HEK293 (cell line): ENCODE results near the gene SATL1.

Source experiments
- CTCF ChIA-PET: fragments of 350-600 bp; formaldehyde crosslinking; extraction: SDS; loops from one replicate; lab custom pipeline; 2021; ENCODE audit warnings: antibody characterized with exemption; lab: Yijun Ruan, JAX
- POLR2A ChIA-PET: fragments of 300-600 bp; formaldehyde crosslinking; extraction: SDS; loops from one replicate; lab custom pipeline; 2020; ENCODE audit warnings: antibody characterized with exemption, inconsistent platforms; lab: Yijun Ruan, JAX
- H3K27ac ChIP-seq: fragments of 200-500 bp; sonication (Bioruptor generic); 2 replicates; pipeline ENCODE4 v1.5.1; 2014; ENCODE audit warnings: low read depth, low read length, control low read depth, inconsistent platforms; ENCODE audit errors: extremely low read depth
- H3K36me3 ChIP-seq, 2 experiments: fragments of 200-500 bp in 1 of 2; sonication (Bioruptor generic) in 1 of 2; 1 replicate in 1 of 2; 2 replicates in 1 of 2; pipeline ENCODE4 v1.5.1; 2014 to 2017; ENCODE audit warnings: inconsistent platforms in 2 of 2, low read length in 2 of 2; ENCODE audit not compliant: control insufficient read depth in 2 of 2, insufficient read depth in 1 of 2
- H3K4me1 ChIP-seq: fragments of 200-500 bp; sonication (Bioruptor generic); 2 replicates; pipeline ENCODE4 v1.5.1; 2014; ENCODE audit warnings: mild to moderate bottlenecking, low read length, inconsistent platforms; ENCODE audit not compliant: control insufficient read depth, insufficient read depth
- H3K4me3 ChIP-seq: 2 replicates; pipeline ENCODE4 v1.5.1; 2011; ENCODE audit warnings: low read depth, mild to moderate bottlenecking, control low read depth, low read length, moderate library complexity
- H3K9me3 ChIP-seq: fragments of 200-500 bp; sonication (Bioruptor generic); 2 replicates; pipeline ENCODE4 v1.5.1; 2014; ENCODE audit warnings: low read depth, low read length, inconsistent platforms; ENCODE audit not compliant: control insufficient read depth, insufficient read depth
- KLF10 ChIP-seq: fragments of 450-650 bp; IDR thresholded peaks from 2 replicates; pipeline ENCODE4 v1.5.1; 2018; ENCODE audit warnings: missing biosample characterization, mild to moderate bottlenecking, missing genetic modification characterization
- PBX3 ChIP-seq: sonication (generic); formaldehyde crosslinking; IDR thresholded peaks from 2 replicates; pipeline ENCODE4 v1.8.1; 2022; ENCODE audit warnings: mild to moderate bottlenecking, moderate library complexity, missing genetic modification reagents
- PRDM6 ChIP-seq: fragments of 450-650 bp; formaldehyde crosslinking; IDR thresholded peaks from 2 replicates; pipeline ENCODE4 v1.5.1; 2017; ENCODE audit warnings: missing biosample characterization, missing genetic modification characterization
- SP3 ChIP-seq: fragments of 450-650 bp; formaldehyde crosslinking; IDR thresholded peaks from 2 replicates; pipeline ENCODE4 v1.5.1; 2016; ENCODE audit warnings: missing biosample characterization, missing genetic modification characterization
- TRIM28 ChIP-seq: IDR thresholded peaks from 2 replicates; pipeline ENCODE4 v1.6.1; 2011; ENCODE audit warnings: low read length, control low read depth, borderline replicate concordance
- YY2 ChIP-seq: fragments of 450-650 bp; formaldehyde crosslinking; IDR thresholded peaks from 2 replicates; pipeline ENCODE4 v1.5.1; 2016; ENCODE audit warnings: missing biosample characterization, missing genetic modification characterization
- ZBTB10 ChIP-seq: fragments of 450-650 bp; formaldehyde crosslinking; IDR thresholded peaks from 2 replicates; pipeline ENCODE4 v1.5.1; 2016; ENCODE audit warnings: missing biosample characterization, missing genetic modification characterization
- ZFP37 ChIP-seq: fragments of 450-650 bp; formaldehyde crosslinking; IDR thresholded peaks from 2 replicates; pipeline ENCODE4 v1.5.1; 2016; ENCODE audit warnings: missing biosample characterization, missing genetic modification characterization
- ZIC2 ChIP-seq: fragments of 450-650 bp; formaldehyde crosslinking; IDR thresholded peaks from 2 replicates; pipeline ENCODE4 v1.5.1; 2016; ENCODE audit warnings: missing biosample characterization, missing genetic modification characterization
- ZNF132 ChIP-seq: fragments of 450-650 bp; formaldehyde crosslinking; IDR thresholded peaks from 2 replicates; pipeline ENCODE4 v1.5.1; 2017; ENCODE audit warnings: missing biosample characterization, missing genetic modification characterization, borderline replicate concordance
- ZNF292 ChIP-seq: fragments of 450-650 bp; formaldehyde crosslinking; IDR thresholded peaks from 2 replicates; pipeline ENCODE4 v1.5.1; 2016; ENCODE audit warnings: low read depth, missing biosample characterization, missing genetic modification characterization, borderline replicate concordance
- ZNF350 ChIP-seq: fragments of 450-650 bp; formaldehyde crosslinking; IDR thresholded peaks from 2 replicates; pipeline ENCODE4 v1.5.0; 2017; ENCODE audit warnings: missing biosample characterization, mild to moderate bottlenecking, missing genetic modification characterization
- ZNF362 ChIP-seq: fragments of 450-650 bp; formaldehyde crosslinking; IDR thresholded peaks from 2 replicates; pipeline ENCODE4 v1.5.1; 2016; ENCODE audit warnings: missing biosample characterization, missing genetic modification characterization
- ZNF366 ChIP-seq: fragments of 450-650 bp; formaldehyde crosslinking; conservative IDR thresholded peaks from 2 replicates; pipeline ENCODE4 v1.5.1; 2016; ENCODE audit warnings: missing biosample characterization, missing genetic modification characterization
- ZNF426 ChIP-seq: fragments of 450-650 bp; formaldehyde crosslinking; IDR thresholded peaks from 2 replicates; pipeline ENCODE4 v1.5.1; 2017; ENCODE audit warnings: missing biosample characterization, missing genetic modification characterization, mild to moderate bottlenecking, inconsistent platforms, moderate library complexity
- ZNF433 ChIP-seq: fragments of 450-650 bp; formaldehyde crosslinking; IDR thresholded peaks from 2 replicates; pipeline ENCODE4 v1.5.1; 2016; ENCODE audit warnings: missing biosample characterization, missing genetic modification characterization, low read depth
- ZNF544 ChIP-seq: fragments of 450-650 bp; formaldehyde crosslinking; IDR thresholded peaks from 2 replicates; pipeline ENCODE4 v1.5.0; 2017; ENCODE audit warnings: missing biosample characterization, missing genetic modification characterization
- ZNF585B ChIP-seq: fragments of 450-650 bp; formaldehyde crosslinking; IDR thresholded peaks from 2 replicates; pipeline ENCODE4 v1.5.1; 2016; ENCODE audit warnings: missing biosample characterization, missing genetic modification characterization
- ZNF600 ChIP-seq: fragments of 450-650 bp; formaldehyde crosslinking; IDR thresholded peaks from 2 replicates; pipeline ENCODE4 v1.5.1; 2016; ENCODE audit warnings: missing biosample characterization, missing genetic modification characterization
- ZNF610 ChIP-seq: fragments of 450-650 bp; formaldehyde crosslinking; IDR thresholded peaks from 2 replicates; pipeline ENCODE4 v1.5.1; 2016; ENCODE audit warnings: missing biosample characterization, missing genetic modification characterization, borderline replicate concordance
- ZNF658 ChIP-seq: fragments of 450-650 bp; formaldehyde crosslinking; IDR thresholded peaks from 2 replicates; pipeline ENCODE4; 2016; ENCODE audit warnings: missing biosample characterization, missing genetic modification characterization
- ZNF677 ChIP-seq: fragments of 450-650 bp; IDR thresholded peaks from 2 replicates; pipeline ENCODE4 v1.5.0; 2018; ENCODE audit warnings: missing biosample characterization, mild to moderate bottlenecking, missing genetic modification characterization, moderate library complexity
- ZNF76 ChIP-seq: fragments of 450-650 bp; formaldehyde crosslinking; IDR thresholded peaks from 2 replicates; pipeline ENCODE4; 2016; ENCODE audit warnings: low read depth, missing biosample characterization, missing genetic modification characterization, borderline replicate concordance
- ZNF791 ChIP-seq: fragments of 450-650 bp; formaldehyde crosslinking; IDR thresholded peaks from 2 replicates; pipeline ENCODE4 v1.5.1; 2016; ENCODE audit warnings: missing biosample characterization, missing genetic modification characterization
- ZNF830 ChIP-seq: fragments of 450-650 bp; IDR thresholded peaks from 2 replicates; pipeline ENCODE4 v1.5.0; 2018; ENCODE audit warnings: missing biosample characterization, missing genetic modification characterization, low read depth, mild to moderate bottlenecking, moderate library complexity
- ZSCAN23 ChIP-seq: fragments of 450-650 bp; formaldehyde crosslinking; IDR thresholded peaks from 2 replicates; pipeline ENCODE4 v1.5.1; 2016; ENCODE audit warnings: missing biosample characterization, missing genetic modification characterization

The SATL1 gene

GRCh38 chrX:85115252-85115651, 128.3 kb downstream of the SATL1 start (continued):
- TF ChIP-seq PBX3 (CRISPR knock-in tag) (no peak), TRIM28 (no peak), ZNF426 (tag by site-specific recombination) (no peak), ZIC2 (tag by site-specific recombination) (no peak)
- TF ChIP-seq, all 188 proteins: peak for 0

GRCh38 chrX:85114776-85115175, 128.8 kb downstream of the SATL1 start:
- H3K36me3 ChIP-seq, result no peaks in the 10 kb centered on the region
- POLR2A ChIA-PET, result no interaction called here
- no peak overlapping the region for H3K4me3 ChIP-seq
- H3K9me3 ChIP-seq, result no peaks in the 10 kb centered on the region
- no peak overlapping the region for H3K27ac ChIP-seq
- CTCF ChIA-PET, result interaction anchor here (0.6 to 0.8 kb wide), 2 partner anchors 14 to 184 kb away, joined by 4 to 6 read pairs; no protein-coding TSS in a partner anchor
- no peaks in the 10 kb centered on the region for H3K4me1 ChIP-seq
- TF ChIP-seq ZNF791 (tag by site-specific recombination) (no peak), ZNF677 (tag by site-specific recombination) (no peak), ZNF544 (tag by site-specific recombination) (no peak)

GRCh38 chrX:85114171-85114570, 129.4 kb downstream of the SATL1 start:
- CTCF ChIA-PET, result interaction anchor here (0.6 to 1.6 kb wide), 4 partner anchors 10 to 185 kb away, joined by 4 to 6 read pairs (median 5); no protein-coding TSS in a partner anchor
- H3K4me1 ChIP-seq, result no peaks in the 10 kb centered on the region

More at GRCh38 chrX:85114171-85114570, 129.4 kb downstream of the SATL1 start:
- POLR2A ChIA-PET, result no interaction called here
- Histone ChIP-seq H3K9me3 (no peaks in the 10 kb centered on the region), H3K4me3 (no peak overlapping the region), H3K36me3 (no peaks in the 10 kb centered on the region), H3K27ac (no peak overlapping the region)
- TF ChIP-seq ZNF350 (tag by site-specific recombination) (no peak), PRDM6 (tag by site-specific recombination) (no peak), ZNF433 (no peak), ZNF292 (tag by site-specific recombination) (no peak), ZNF610 (tag by site-specific recombination) (no peak), TRIM28 (no peak), ZNF76 (tag by site-specific recombination) (no peak), ZNF362 (tag by site-specific recombination) (no peak), ZBTB10 (tag by site-specific recombination) (no peak), ZSCAN23 (tag by site-specific recombination) (no peak), SP3 (tag by site-specific recombination) (no peak), ZNF585B (tag by site-specific recombination) (no peak), ZNF830 (tag by site-specific recombination) (no peak), YY2 (no peak), ZNF600 (tag by site-specific recombination) (no peak), ZFP37 (no peak), KLF10 (no peak), ZNF658 (tag by site-specific recombination) (no peak), ZNF132 (tag by site-specific recombination) (no peak), ZNF366 (tag by site-specific recombination) (no peak)
